ENCODE measurements around the gene DNAJC21. TPM values are rescaled to one million over a fixed set of nuclear protein-coding genes. Genes with fewer than 3 reads are reported as not detected.

The DNAJC21 gene
- total and polyA plus RNA-seq, 11 donors: 35.7 to 60.1 (median 48.9) TPM

DNA sequence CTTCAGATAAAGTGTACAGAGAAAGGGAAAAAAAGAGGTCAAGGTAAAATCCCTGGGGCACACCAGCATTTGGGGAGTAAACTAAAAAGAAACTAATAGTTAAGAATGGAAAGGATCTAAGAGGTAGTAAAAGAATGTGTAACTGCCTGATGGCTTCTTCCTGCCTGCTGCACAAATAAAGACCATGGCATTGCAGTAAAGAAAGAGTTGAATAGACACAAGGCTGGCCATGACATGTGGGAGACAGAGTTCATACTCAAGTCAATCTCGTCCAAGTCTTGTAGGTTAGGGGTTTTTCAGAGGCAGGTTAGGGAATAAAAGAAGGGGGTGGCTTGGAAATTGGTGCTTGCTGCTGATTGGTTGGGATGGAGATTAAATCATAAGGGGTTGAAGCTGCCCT is 57.6 kb downstream of the DNAJC21 start:
- peaks cover 0 to 9% (median 0%) of the 10 kb centered on the region in 9 donors for H3K27me3 ChIP-seq
- peaks cover 0 to 31% (median 7%) of the 10 kb centered on the region in 12 donors for H3K9me3 ChIP-seq
- no peak overlapping the region for H3K27ac ChIP-seq
- intact Hi-C loops (cut with DNase I): no loop called here
- H3K4me1 ChIP-seq: no peaks in the 10 kb centered on the region
- no peaks in the 10 kb centered on the region for H3K36me3 ChIP-seq
- DNase-seq: no peak
- TF ChIP-seq, protein P1, sequence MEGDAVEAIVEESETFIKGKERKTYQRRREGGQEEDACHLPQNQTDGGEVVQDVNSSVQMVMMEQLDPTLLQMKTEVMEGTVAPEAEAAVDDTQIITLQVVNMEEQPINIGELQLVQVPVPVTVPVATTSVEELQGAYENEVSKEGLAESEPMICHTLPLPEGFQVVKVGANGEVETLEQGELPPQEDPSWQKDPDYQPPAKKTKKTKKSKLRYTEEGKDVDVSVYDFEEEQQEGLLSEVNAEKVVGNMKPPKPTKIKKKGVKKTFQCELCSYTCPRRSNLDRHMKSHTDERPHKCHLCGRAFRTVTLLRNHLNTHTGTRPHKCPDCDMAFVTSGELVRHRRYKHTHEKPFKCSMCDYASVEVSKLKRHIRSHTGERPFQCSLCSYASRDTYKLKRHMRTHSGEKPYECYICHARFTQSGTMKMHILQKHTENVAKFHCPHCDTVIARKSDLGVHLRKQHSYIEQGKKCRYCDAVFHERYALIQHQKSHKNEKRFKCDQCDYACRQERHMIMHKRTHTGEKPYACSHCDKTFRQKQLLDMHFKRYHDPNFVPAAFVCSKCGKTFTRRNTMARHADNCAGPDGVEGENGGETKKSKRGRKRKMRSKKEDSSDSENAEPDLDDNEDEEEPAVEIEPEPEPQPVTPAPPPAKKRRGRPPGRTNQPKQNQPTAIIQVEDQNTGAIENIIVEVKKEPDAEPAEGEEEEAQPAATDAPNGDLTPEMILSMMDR (IDR thresholded peaks at IDR 0.05): no peak
- TF ChIP-seq POLR2A (IDR thresholded peaks at IDR 0.05): no peak
- 67 to 88% (median 77%) methylated on average over 1 of the region's 1 CpG for WGBS, 4 donors
- no peak overlapping the region for H3K4me3 ChIP-seq
- no peak for ATAC-seq

DNA sequence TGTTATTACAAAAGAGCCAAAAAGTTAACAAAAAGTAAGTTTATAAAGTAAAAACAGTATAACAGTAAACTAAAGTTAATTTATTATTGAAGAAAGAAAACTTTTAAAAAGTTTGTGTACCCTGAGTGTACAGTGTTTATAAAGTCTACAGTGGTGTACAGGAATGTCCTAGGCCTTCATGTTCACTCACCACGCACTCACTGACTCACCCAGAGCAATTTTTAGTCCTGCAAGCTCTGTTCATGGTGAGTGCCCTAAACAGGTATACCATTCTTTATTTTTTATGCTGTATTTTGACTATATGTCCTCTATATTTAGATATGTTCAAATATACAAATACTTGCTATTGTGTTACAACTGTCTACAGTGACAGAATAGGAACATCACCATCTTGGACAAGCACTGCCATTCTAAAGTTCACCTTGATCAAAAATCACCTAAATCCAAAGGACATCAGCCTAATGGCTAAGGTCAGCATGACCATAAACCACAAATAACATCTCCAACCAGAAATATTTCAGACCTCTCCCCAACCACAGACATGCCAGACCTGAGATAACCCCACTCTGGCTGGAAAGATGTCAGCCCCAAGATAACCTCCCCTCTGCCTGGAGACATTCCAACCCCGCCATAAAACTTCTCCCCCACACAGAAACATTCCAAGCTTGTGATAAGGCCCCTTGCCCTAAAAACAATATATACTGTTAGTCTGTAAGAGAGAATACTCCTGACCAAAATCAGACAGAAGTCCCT is 62.3 kb downstream of the DNAJC21 start:
- ATAC-seq: no peak
- H3K4me1 ChIP-seq: no peaks in the 10 kb centered on the region
- 62 to 70% (median 67%) methylated on average over 2 of the region's 2 CpGs for WGBS, 4 donors
- peaks cover 0 to 18% (median 0%) of the 10 kb centered on the region in 9 donors for H3K27me3 ChIP-seq
- H3K36me3 ChIP-seq: no peaks in the 10 kb centered on the region
- TF ChIP-seq, protein P1 (IDR thresholded peaks at IDR 0.05): no peak
- no peak for TF ChIP-seq POLR2A (IDR thresholded peaks at IDR 0.05)
- intact Hi-C loops (cut with DNase I): no loop called here
- no peak for DNase-seq
- H3K9me3 ChIP-seq: peaks cover 0 to 11% (median 2%) of the 10 kb centered on the region in 12 donors
- no peak overlapping the region for H3K4me3 ChIP-seq
- H3K27ac ChIP-seq: no peak overlapping the region

- peaks cover 0 to 4% (median 0%) of the 10 kb centered on the region in 12 donors for H3K9me3 ChIP-seq
- WGBS, 4 donors: 74 to 90% (median 81%) methylated on average over 8 of the region's 8 CpGs
- no peak for ATAC-seq
- intact Hi-C loops (cut with DNase I): no loop called here
- H3K4me3 ChIP-seq: no peak overlapping the region
- no peak for DNase-seq
- no peaks in the 10 kb centered on the region for H3K36me3 ChIP-seq
- H3K4me1 ChIP-seq: no peaks in the 10 kb centered on the region
- TF ChIP-seq, protein P1 (IDR thresholded peaks at IDR 0.05): no peak
- TF ChIP-seq POLR2A (IDR thresholded peaks at IDR 0.05): no peak
- H3K27me3 ChIP-seq: peaks cover 0 to 18% (median 0%) of the 10 kb centered on the region in 9 donors
- no peak overlapping the region for H3K27ac ChIP-seq
These were observed 64.6 kb downstream of the DNAJC21 start for GRCh38 chr5:34993951-34994350.

- Histone ChIP-seq H3K4me1 (no peaks in the 10 kb centered on the region), H3K36me3 (no peaks in the 10 kb centered on the region), H3K9me3 (peaks cover 0 to 4% (median 0%) of the 10 kb centered on the region in 12 donors), H3K27ac (no peak overlapping the region), H3K27me3 (peaks cover 0 to 18% (median 0%) of the 10 kb centered on the region in 9 donors), H3K4me3 (no peak overlapping the region)
- WGBS, 4 donors: 86 to 90% (median 89%) methylated on average over 2 of the region's 2 CpGs
- DNase-seq (no peak), ATAC-seq (no peak)
- intact Hi-C loops (cut with DNase I): no loop called here
- TF ChIP-seq, protein P1 (IDR thresholded peaks at IDR 0.05): no peak
- TF ChIP-seq POLR2A (IDR thresholded peaks at IDR 0.05): no peak
These were observed 66.9 kb downstream of the DNAJC21 start for GRCh38 chr5:34996261-34996660.

Data from heart left ventricle (tissue), 16 donors.